Neuronal stem cell (in vitro differentiated cells): ENCODE data around the gene KIF11.

Source experiments
- DNase-seq: peaks from one replicate; pipeline ENCODE4 v3.0.0-alpha.2; 2013; ENCODE audit warnings: low spot score
- H2AFZ ChIP-seq: one replicate; pipeline ENCODE4 v1.6.1; 2013; ENCODE audit warnings: mild to moderate bottlenecking, low read length, inconsistent platforms
- H2AK5ac ChIP-seq: 2 replicates; pipeline ENCODE4 v1.6.1; 2013; ENCODE audit warnings: low read depth, mild to moderate bottlenecking, inconsistent platforms, low read length, moderate library complexity, mixed read lengths
- H2BK120ac ChIP-seq: 2 replicates; pipeline ENCODE4 v1.6.1; 2013; ENCODE audit warnings: low read depth, mild to moderate bottlenecking, inconsistent platforms, low read length, moderate library complexity, mixed read lengths
- H2BK12ac ChIP-seq: one replicate; pipeline ENCODE4 v1.6.1; 2013; ENCODE audit warnings: low read length, inconsistent platforms
- H2BK15ac ChIP-seq: 2 replicates; pipeline ENCODE4 v1.6.1; 2013; ENCODE audit warnings: mild to moderate bottlenecking, low read length, inconsistent platforms, mixed read lengths
- H2BK5ac ChIP-seq: one replicate; pipeline ENCODE4 v1.6.1; 2013; ENCODE audit warnings: inconsistent platforms, mild to moderate bottlenecking, low read length, moderate library complexity
- H3K14ac ChIP-seq: one replicate; pipeline ENCODE4 v1.6.1; 2013; ENCODE audit warnings: low read length, inconsistent platforms
- H3K18ac ChIP-seq: 2 replicates; pipeline ENCODE4 v1.6.1; 2013; ENCODE audit warnings: low read length, inconsistent platforms
- H3K23ac ChIP-seq: 2 replicates; pipeline ENCODE4 v1.6.1; 2013; ENCODE audit warnings: low read depth, mild to moderate bottlenecking, mixed read lengths, low read length, inconsistent platforms; ENCODE audit not compliant: poor library complexity
- H3K27ac ChIP-seq: replicated peaks from 3 replicates; pipeline ENCODE4 v1.5.1; 2013; ENCODE audit warnings: low read length, inconsistent platforms
- H3K27me3 ChIP-seq, 3 experiments: 2 replicates each; pipeline ENCODE4 v1.6.1; 2013; ENCODE audit warnings: low read length in 3 of 3, mild to moderate bottlenecking in 2 of 3, inconsistent platforms in 1 of 3, low read depth in 1 of 3, mixed read lengths in 1 of 3, moderate library complexity in 1 of 3; ENCODE audit not compliant: control insufficient read depth in 3 of 3, insufficient read depth in 3 of 3
- H3K36me3 ChIP-seq, 2 donors: replicated peaks in 1 of 2; 2 replicates each; pipeline ENCODE4 v1.6.1; 2013; ENCODE audit warnings: low read length in 2 of 2; ENCODE audit not compliant: control insufficient read depth in 2 of 2, insufficient read depth in 2 of 2
- H3K4ac ChIP-seq: 2 replicates; pipeline ENCODE4 v1.6.1; 2013; ENCODE audit warnings: inconsistent platforms, mild to moderate bottlenecking, low read length, moderate library complexity
- H3K4me1 ChIP-seq, 2 donors: 1 replicate in 1 of 2; 2 replicates in 1 of 2; pipeline ENCODE4 v1.6.1; 2013; ENCODE audit warnings: low read length in 2 of 2, low read depth in 1 of 2; ENCODE audit not compliant: control insufficient read depth in 2 of 2, insufficient read depth in 1 of 2
- H3K4me2 ChIP-seq: one replicate; pipeline ENCODE4 v1.6.1; 2013; ENCODE audit warnings: mild to moderate bottlenecking, low read length, inconsistent platforms; ENCODE audit not compliant: insufficient read depth, poor library complexity, severe bottlenecking
- H3K4me3 ChIP-seq, 2 donors: 2 replicates each; pipeline ENCODE4 v1.5.1; 2013; ENCODE audit warnings: low read length in 2 of 2, mild to moderate bottlenecking in 2 of 2, inconsistent platforms in 1 of 2, moderate library complexity in 1 of 2
- H3K79me1 ChIP-seq: one replicate; pipeline ENCODE4 v1.6.1; 2013; ENCODE audit warnings: low read depth, mild to moderate bottlenecking, inconsistent platforms, low read length, moderate library complexity
- H3K9ac ChIP-seq: one replicate; pipeline ENCODE4 v1.6.1; 2013; ENCODE audit warnings: mild to moderate bottlenecking, low read depth, low read length, inconsistent platforms; ENCODE audit not compliant: poor library complexity
- H3K9me3 ChIP-seq, 2 donors: replicated peaks in 1 of 2; 2 replicates each; pipeline versions ENCODE3 to v1.6.1; 2013; ENCODE audit warnings: low read length in 2 of 2, mild to moderate bottlenecking in 2 of 2, inconsistent platforms in 1 of 2, low read depth in 1 of 2, mixed read lengths in 1 of 2, moderate library complexity in 1 of 2; ENCODE audit not compliant: control insufficient read depth in 2 of 2, insufficient read depth in 1 of 2
- H4K8ac ChIP-seq: one replicate; pipeline ENCODE4 v1.6.1; 2013; ENCODE audit warnings: low read depth, mild to moderate bottlenecking, inconsistent platforms, low read length, moderate library complexity
- H4K91ac ChIP-seq: one replicate; pipeline ENCODE4 v1.6.1; 2013; ENCODE audit warnings: low read length, low read depth, mild to moderate bottlenecking, inconsistent platforms; ENCODE audit not compliant: poor library complexity
- WGBS, 2 donors: extraction: QIAGEN DNeasy Blood & Tissue Kit; methylation state at CpG; one replicate each; pipeline ENCODE4 v1.1.7; 2013; ENCODE audit warnings: missing lambda C conversion rate in 2 of 2, mixed read lengths in 1 of 2; ENCODE audit not compliant: insufficient read length in 2 of 2, insufficient replicate concordance in 1 of 2; ENCODE audit errors: extremely low coverage in 2 of 2; 5-methylcytosine and 5-hydroxymethylcytosine counted together

The KIF11 gene

DNA sequence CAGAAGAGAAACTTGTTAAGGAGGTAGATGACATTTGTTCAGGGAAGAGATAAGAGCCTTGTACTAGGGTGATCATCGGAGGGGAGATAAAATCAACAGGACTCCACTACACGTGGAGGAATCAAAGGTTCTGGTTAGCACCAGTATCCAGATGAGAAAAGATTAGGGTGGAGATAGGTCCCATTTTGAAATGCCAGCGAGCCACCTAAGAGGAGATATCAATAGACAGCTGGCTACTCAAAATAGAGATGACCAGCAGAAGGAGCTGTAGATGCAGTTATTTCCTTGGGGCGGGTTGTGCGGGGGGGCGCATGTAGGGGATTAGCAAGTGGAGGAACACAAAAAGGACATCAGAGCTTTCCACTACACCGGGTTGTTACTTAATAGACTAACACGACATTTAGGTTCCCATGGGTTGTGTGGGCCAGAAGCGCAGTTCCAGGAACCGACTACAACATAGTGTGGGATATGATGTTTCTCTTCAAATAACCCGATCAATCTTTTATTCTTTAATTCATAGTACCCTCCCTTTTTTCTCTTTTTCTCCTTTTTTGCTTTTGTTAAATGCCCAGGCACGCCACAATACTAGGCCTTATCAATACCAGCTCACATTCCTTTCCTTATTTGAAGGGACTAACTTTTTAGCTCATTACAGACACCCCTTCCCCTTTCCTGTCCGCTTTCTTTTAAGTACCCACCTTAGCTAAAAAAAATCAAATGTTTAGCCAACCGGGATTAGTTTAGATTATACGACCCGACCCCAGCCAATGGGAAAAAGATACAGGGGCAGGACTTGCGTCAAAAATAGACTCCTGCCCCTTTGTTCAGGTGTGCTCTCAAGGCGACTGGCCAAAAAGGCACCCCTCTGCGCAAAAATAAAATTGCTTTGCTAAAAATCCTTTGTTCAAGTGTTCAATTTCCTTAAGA is 2.0 kb upstream of the KIF11 start:
- Histone ChIP-seq H2BK15ac (no peak overlapping the region), H2BK5ac (no peak overlapping the region), H2AK5ac (no peak overlapping the region), H2AFZ (peak overlapping the region; percentile 43), H3K9ac (no peak overlapping the region), H3K23ac (no peak overlapping the region), H3K9me3 (no peaks in the 10 kb centered on the region), H3K4me1 (peaks cover 0 to 3% of the 10 kb centered on the region in 2 donors), H3K4me2 (no peak overlapping the region), H3K79me1 (peaks cover 2% of the 10 kb centered on the region), H4K8ac (no peak overlapping the region), H3K18ac (no peak overlapping the region), H3K4ac (no peak overlapping the region), H2BK120ac (no peak overlapping the region), H2BK12ac (no peak overlapping the region), H3K27me3 (no peaks in the 10 kb centered on the region), H3K36me3 (peaks cover 0 to 4% of the 10 kb centered on the region in 2 donors), H3K4me3 (peak overlapping the region in 1 of 2 donors; percentile 9), H3K14ac (no peak overlapping the region), H4K91ac (no peak overlapping the region), H3K27ac (peak overlapping the region; percentile 70)
- DNase-seq, result peak; percentile 26
- WGBS, 2 donors, result no CpG with 5 or more reads among the region's 19 CpGs

GRCh38 chr10:92591550-92592022 is 1.3 kb upstream of the KIF11 start:
- DNase-seq, result peak; percentile 67
- Histone ChIP-seq H4K91ac (no peak overlapping the region), H2AFZ (peak overlapping the region; percentile 43), H2AK5ac (no peak overlapping the region), H3K18ac (no peak overlapping the region), H3K27me3 (no peaks in the 10 kb centered on the region), H3K4me2 (no peak overlapping the region), H3K79me1 (peaks cover 2% of the 10 kb centered on the region), H3K27ac (peak overlapping the region; percentile 70), H3K36me3 (peaks cover 0 to 10% of the 10 kb centered on the region in 2 donors), H3K4me1 (peaks cover 0 to 3% of the 10 kb centered on the region in 2 donors), H3K4me3 (peak overlapping the region in 1 of 2 donors; percentile 9), H3K4ac (no peak overlapping the region), H4K8ac (no peak overlapping the region), H2BK5ac (no peak overlapping the region), H2BK120ac (no peak overlapping the region), H3K14ac (no peak overlapping the region), H2BK15ac (no peak overlapping the region), H3K9me3 (peaks cover 0 to 6% of the 10 kb centered on the region in 2 donors), H3K9ac (no peak overlapping the region), H3K23ac (peak overlapping the region; percentile 43), H2BK12ac (no peak overlapping the region)
- WGBS, 2 donors, result no CpG with 5 or more reads among the region's 38 CpGs

DNA sequence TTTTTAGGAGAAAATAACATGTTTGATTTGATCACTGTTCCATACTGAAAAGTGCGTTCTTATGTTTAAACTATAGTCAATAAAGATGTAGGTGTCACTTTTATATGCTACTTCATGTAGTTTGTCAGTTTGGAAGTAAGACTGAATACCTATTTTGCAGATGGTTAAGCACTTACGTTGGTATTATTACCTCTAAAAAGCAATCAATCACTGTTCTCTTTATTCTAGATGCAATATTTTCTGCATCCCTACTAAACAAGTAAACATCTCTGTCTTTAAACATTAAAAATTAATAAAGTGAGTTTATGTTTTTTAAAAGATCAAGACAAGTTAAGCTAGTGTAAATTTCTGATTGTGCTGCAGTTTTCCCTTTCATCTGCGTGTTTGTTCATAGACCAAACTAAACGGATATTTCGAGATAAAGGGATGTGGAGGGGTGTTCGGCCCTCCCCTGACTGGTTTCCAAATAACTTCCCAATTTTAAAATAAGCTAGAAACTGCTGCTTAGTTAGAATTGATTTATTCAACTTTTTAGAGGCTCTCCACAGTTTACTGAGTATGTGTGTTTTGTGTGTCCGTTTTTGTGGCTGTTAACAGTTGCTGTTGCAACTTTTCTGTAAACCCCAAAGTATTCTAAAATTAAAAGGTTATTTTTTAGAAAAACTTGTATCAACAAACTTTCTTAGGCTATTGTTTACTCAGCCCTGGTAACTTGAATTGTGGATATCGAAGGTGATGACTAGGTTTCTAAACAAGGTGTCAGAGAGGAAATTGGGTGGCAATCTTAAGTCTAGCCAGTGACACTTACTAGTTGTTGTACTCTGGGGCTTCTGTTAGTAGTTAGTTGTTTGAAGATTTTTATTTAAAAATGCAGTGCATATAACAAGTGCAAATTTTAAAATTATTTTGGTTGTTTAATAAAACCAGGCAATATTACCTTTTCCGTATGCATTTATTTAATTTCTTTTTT is 974 bp downstream of the KIF11 start:
- Histone ChIP-seq H2BK120ac (no peak overlapping the region), H3K4me2 (peak overlapping the region; percentile 44), H3K27ac (peak overlapping the region; percentile 94), H4K8ac (no peak overlapping the region), H2AFZ (peak overlapping the region; percentile 95), H4K91ac (no peak overlapping the region), H3K18ac (no peak overlapping the region), H3K14ac (no peak overlapping the region), H3K4me3 (peak overlapping the region; percentile 78 to 88), H3K27me3 (no peaks in the 10 kb centered on the region), H2AK5ac (no peak overlapping the region), H3K4ac (no peak overlapping the region), H2BK15ac (no peak overlapping the region), H3K79me1 (no peaks in the 10 kb centered on the region), H3K36me3 (peaks cover 0 to 22% of the 10 kb centered on the region in 2 donors), H2BK5ac (peak overlapping the region; percentile 88), H3K23ac (no peak overlapping the region), H3K9ac (no peak overlapping the region), H3K9me3 (peaks cover 0 to 23% of the 10 kb centered on the region in 2 donors), H2BK12ac (no peak overlapping the region), H3K4me1 (peaks cover 0 to 6% of the 10 kb centered on the region in 2 donors)
- no CpG with 5 or more reads among the region's 9 CpGs for WGBS, 2 donors
- DNase-seq, result no peak
